Neural cell (in vitro differentiated cells): ENCODE results near the gene IGFBP4.

Experiments
- CTCF ChIP-seq: fragments of 450-650 bp; IDR thresholded peaks from 2 replicates; pipeline ENCODE4 v1.5.1; 2014; ENCODE audit warnings: antibody characterized with exemption, mild to moderate bottlenecking, moderate library complexity; ENCODE audit not compliant: poor library complexity, severe bottlenecking
- EP300 ChIP-seq: fragments of 450-650 bp; conservative IDR thresholded peaks from 2 replicates; pipeline ENCODE4 v1.6.1; 2014; ENCODE audit warnings: antibody characterized with exemption, mild to moderate bottlenecking, moderate library complexity; ENCODE audit not compliant: poor library complexity, severe bottlenecking
- EZH2 ChIP-seq: fragments of 200-600, 300-800 bp; shearing (Covaris generic), sonication (generic); IDR thresholded peaks from 2 replicates; pipeline ENCODE4 v1.6.1; 2014; ENCODE audit warnings: antibody characterized with exemption, low read length, borderline replicate concordance, mild to moderate bottlenecking; ENCODE audit not compliant: insufficient read depth, poor library complexity, severe bottlenecking
- MXI1 ChIP-seq: fragments of 450-650 bp; conservative IDR thresholded peaks from 2 replicates; pipeline ENCODE4 v1.6.1; 2014; ENCODE audit warnings: antibody characterized with exemption, mild to moderate bottlenecking; ENCODE audit not compliant: poor library complexity, severe bottlenecking
- POLR2AphosphoS5 ChIP-seq: IDR thresholded peaks from 2 replicates; pipeline ENCODE4 v1.6.1; 2012
- RAD21 ChIP-seq: fragments of 450-650 bp; conservative IDR thresholded peaks from 2 replicates; pipeline ENCODE4 v1.6.1; 2014; ENCODE audit warnings: antibody characterized with exemption, mild to moderate bottlenecking, moderate library complexity
- REST ChIP-seq: IDR thresholded peaks from 2 replicates; pipeline ENCODE4 v1.6.1; 2012; ENCODE audit warnings: borderline replicate concordance
- TAF1 ChIP-seq: IDR thresholded peaks from 2 replicates; pipeline ENCODE4 v1.6.1; 2012; ENCODE audit warnings: low read depth

DNA sequence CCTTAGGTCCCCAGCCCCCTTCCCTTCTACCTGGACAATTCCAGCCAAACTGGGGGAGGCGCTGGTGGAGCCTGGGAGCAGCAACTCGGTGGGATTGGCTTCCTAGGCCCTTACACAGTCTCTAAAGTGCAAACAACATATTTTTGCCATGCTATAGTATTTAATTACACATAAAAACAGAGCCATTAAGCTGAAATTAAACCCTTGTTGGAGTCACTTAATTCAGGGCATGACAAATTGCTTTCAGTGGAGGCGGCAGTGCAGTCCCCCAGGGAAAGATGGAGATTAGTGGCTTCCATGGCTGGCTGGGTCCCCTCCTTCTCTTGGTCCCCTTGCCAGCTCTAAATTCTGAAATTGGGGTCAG lies 17.3 kb downstream of the IGFBP4 start:
- TF ChIP-seq POLR2AphosphoS5, result no peak
- TF ChIP-seq CTCF, result no peak
- no peak for TF ChIP-seq MXI1
- TF ChIP-seq RAD21, result no peak
- TF ChIP-seq EZH2, result no peak
- no peak for TF ChIP-seq REST
- TF ChIP-seq EP300, result no peak
- TF ChIP-seq TAF1, result no peak
